NCI-H1092 (cell line): ENCODE measurements around the gene MYCBP.
A peak's percentile ranks its signal among the peaks of the same experiment; 100 is the strongest.
"Not testable (repeated sequence)": the region's sequence is repeated elsewhere in the genome, so short reads cannot be mapped to it uniquely, and the experiment has no call there.

Source experiments
- DNase-seq: peaks from one replicate; lab custom pipeline; 2025; lab: John Stamatoyannopoulos, UW

MYCBP gene

GRCh38 chr1:38867208-38867607 lies 5.9 kb downstream of the MYCBP start:
- no peak for DNase-seq

GRCh38 chr1:38865112-38865715 lies 7.9 kb downstream of the MYCBP start:
- no peak for DNase-seq

GRCh38 chr1:38860454-38860795 lies 12.7 kb downstream of the MYCBP start:
- no peak for DNase-seq

- peak; percentile 99 for DNase-seq
These were observed 13.3 kb downstream of the MYCBP start, which contains the start of gene RRAGC for GRCh38 chr1:38859561-38860453. Gene RRAGC (minus strand): TSS chr1:38859772. CDS start chr1:38859646, 126 bp downstream.

- peak; percentile 46 for DNase-seq
These were observed 14.2 kb downstream of the MYCBP start for GRCh38 chr1:38858833-38859560.

- DNase-seq, result no peak
These were observed 20.4 kb downstream of the MYCBP start for GRCh38 chr1:38852780-38853179.

GRCh38 chr1:38848071-38848470 lies 25.1 kb downstream of the MYCBP start:
- no peak for DNase-seq

GRCh38 chr1:38846210-38846609 lies 26.9 kb downstream of the MYCBP start:
- no peak for DNase-seq

- DNase-seq, result not testable (repeated sequence)
These were observed 28.1 kb downstream of the MYCBP start for GRCh38 chr1:38845088-38845487.

- DNase-seq, result no peak
These were observed 32.9 kb downstream of the MYCBP start for GRCh38 chr1:38840281-38840680.

- no peak for DNase-seq
These were observed 33.8 kb downstream of the MYCBP start for GRCh38 chr1:38839363-38839762.

- not testable (repeated sequence) for DNase-seq
These were observed 36.8 kb downstream of the MYCBP start for GRCh38 chr1:38836316-38836715.

GRCh38 chr1:38834937-38835827 lies 38.0 kb downstream of the MYCBP start:
- peak; percentile 71 for DNase-seq

- DNase-seq, result no peak
These were observed 38.8 kb downstream of the MYCBP start for GRCh38 chr1:38834221-38834782.

GRCh38 chr1:38833146-38833545 lies 40.0 kb downstream of the MYCBP start:
- no peak for DNase-seq

- no peak for DNase-seq
These were observed 40.8 kb downstream of the MYCBP start for GRCh38 chr1:38832370-38832734.

GRCh38 chr1:38831731-38832369 lies 41.3 kb downstream of the MYCBP start:
- no peak for DNase-seq

GRCh38 chr1:38829368-38829767 lies 43.8 kb downstream of the MYCBP start:
- no peak for DNase-seq

- no peak for DNase-seq
These were observed 45.8 kb downstream of the MYCBP start for GRCh38 chr1:38827318-38827717.

- no peak for DNase-seq
These were observed 46.3 kb downstream of the MYCBP start for GRCh38 chr1:38826886-38827285.

- DNase-seq, result no peak
These were observed 46.9 kb downstream of the MYCBP start for GRCh38 chr1:38826262-38826661.
